K562 (cell line): ENCODE data around the gene TECPR1. TPM values are rescaled to one million over a fixed set of nuclear protein-coding genes. Genes with fewer than 3 reads are reported as not detected.

Experiments used
- ATAC-seq: fragments of 200-7000 bp; cut with Tn5 transposase; 3 replicates; pipeline ENCODE4 v1.9.1; 2020; ENCODE audit warnings: moderate library complexity
- BruUV-seq: library from RNA; stranded (reverse); fragments of 400-500 nt; replicated peaks from 2 replicates; lab custom pipeline; 2021; lab: Mats Ljungman, UMichigan
- CTCF ChIA-PET: fragments of 300-600 bp; formaldehyde crosslinking; extraction: SDS; loops from one replicate; lab custom pipeline; 2021; ENCODE audit warnings: low intra/inter-chr PET ratio; lab: Yijun Ruan, JAX
- POLR2A ChIA-PET: fragments of 300-600, 350-650 bp; sonication (Branson Sonifier 250); formaldehyde crosslinking; extraction: SDS; loops from one replicate; lab custom pipeline; 2021; ENCODE audit warnings: antibody characterized with exemption, inconsistent platforms; lab: Yijun Ruan, JAX
- DNase-seq, 4 experiments: peaks; one replicate each; pipeline versions ENCODE4 v3.0.0 to v3.0.0-alpha.2; 2011 to 2018; ENCODE audit warnings: low spot score in 3 of 4, mixed read lengths in 3 of 4; ENCODE audit errors: extremely low read depth in 1 of 4
- FAIRE-seq: peaks from 2 replicates; lab custom pipeline; 2011; peaks lifted over from hg19 to GRCh38; lab: Jason Lieb, UNC
- H2AFZ ChIP-seq: 2 replicates; pipeline ENCODE4 v1.6.0; 2011; ENCODE audit warnings: low read depth, low read length, control low read depth, inconsistent platforms
- H3K27ac ChIP-seq: fragments of 200-600 bp; 3 replicates; pipeline ENCODE4 v1.8.0; 2011; ENCODE audit warnings: low read depth, mild to moderate bottlenecking, control low read depth, inconsistent platforms, low read length, moderate library complexity, mixed read lengths; ENCODE audit errors: extremely low read depth
- H3K27me3 ChIP-seq, 2 experiments: fragments of 300-600 bp in 1 of 2; 2 replicates in 1 of 2; 3 replicates in 1 of 2; pipeline versions ENCODE4 v1.6.0 to v1.8.0; 2011; ENCODE audit warnings: inconsistent platforms in 2 of 2, low read length in 2 of 2, mild to moderate bottlenecking in 1 of 2, mixed read lengths in 1 of 2, moderate library complexity in 1 of 2; ENCODE audit not compliant: control insufficient read depth in 2 of 2, insufficient read depth in 2 of 2
- H3K36me3 ChIP-seq: fragments of 300-600 bp; 3 replicates; pipeline ENCODE4 v1.8.0; 2011; ENCODE audit warnings: mild to moderate bottlenecking, low read length, inconsistent platforms; ENCODE audit not compliant: control insufficient read depth, insufficient read depth
- H3K4me1 ChIP-seq, 2 experiments: fragments of 200-600 bp in 1 of 2; replicated peaks in 1 of 2; 2 replicates in 1 of 2; 3 replicates in 1 of 2; pipeline versions ENCODE4 v1.5.1 to v1.8.0; 2011; ENCODE audit warnings: inconsistent platforms in 2 of 2, low read length in 2 of 2, mild to moderate bottlenecking in 1 of 2, mixed read lengths in 1 of 2, moderate library complexity in 1 of 2; ENCODE audit not compliant: control insufficient read depth in 2 of 2, insufficient read depth in 2 of 2
- H3K4me2 ChIP-seq: 2 replicates; pipeline ENCODE4 v1.6.1; 2011; ENCODE audit warnings: low read length, control low read depth, inconsistent platforms, mixed read lengths; ENCODE audit not compliant: insufficient read depth
- H3K4me3 ChIP-seq: fragments of 200-600 bp; sonication (generic), shearing (Covaris generic); 2 replicates; pipeline ENCODE4 v1.5.1; 2016; ENCODE audit warnings: control low read depth, inconsistent platforms
- H3K79me2 ChIP-seq: fragments of 200-600 bp; 3 replicates; pipeline ENCODE4 v1.8.0; 2011; ENCODE audit warnings: low read length, inconsistent platforms; ENCODE audit not compliant: control insufficient read depth, insufficient read depth
- H3K9ac ChIP-seq, 2 experiments: 2 replicates each; pipeline versions ENCODE4 v1.6.0 to v1.6.1; 2011; ENCODE audit warnings: low read depth in 2 of 2, low read length in 2 of 2, control low read depth in 1 of 2, inconsistent platforms in 1 of 2, mild to moderate bottlenecking in 1 of 2, mixed read lengths in 1 of 2; ENCODE audit not compliant: insufficient read depth in 1 of 2
- H3K9me1 ChIP-seq: one replicate; pipeline ENCODE4 v1.6.0; 2011; ENCODE audit warnings: inconsistent platforms, mild to moderate bottlenecking, low read length, moderate library complexity; ENCODE audit not compliant: control insufficient read depth, insufficient read depth
- H3K9me3 ChIP-seq: replicated peaks from 2 replicates; pipeline ENCODE4 v1.5.1; 2011; ENCODE audit warnings: low read depth, low read length, inconsistent platforms; ENCODE audit not compliant: control insufficient read depth, insufficient read depth
- H4K20me1 ChIP-seq: replicated peaks from 2 replicates; pipeline ENCODE4 v1.6.1; 2011; ENCODE audit warnings: low read length, inconsistent platforms, mixed read lengths; ENCODE audit not compliant: control insufficient read depth, insufficient read depth
- ARID4B ChIP-seq: sonication (generic); formaldehyde crosslinking; IDR thresholded peaks from 2 replicates; pipeline ENCODE4 v1.8.0; 2022; ENCODE audit warnings: mild to moderate bottlenecking, missing genetic modification reagents
- CEBPZ ChIP-seq: fragments of 150-350 bp; IDR thresholded peaks from 2 replicates; pipeline ENCODE4 v1.6.1; 2014; ENCODE audit warnings: low read depth, mild to moderate bottlenecking, low read length, borderline replicate concordance
- DDX20 ChIP-seq: fragments of 450-650 bp; IDR thresholded peaks from 2 replicates; pipeline ENCODE4 v1.6.1; 2016; ENCODE audit warnings: missing genetic modification characterization, low read depth, mild to moderate bottlenecking, missing compliant biosample characterization, moderate library complexity
- HNRNPUL1 ChIP-seq: fragments of 200-400 bp; formaldehyde crosslinking; IDR thresholded peaks from 2 replicates; pipeline ENCODE4 v1.6.1; 2017; ENCODE audit warnings: low read length
- NONO ChIP-seq, 2 experiments: fragments of 200-400 bp in 1 of 2; fragments of 450-650 bp in 1 of 2; formaldehyde crosslinking in 1 of 2; IDR thresholded peaks; 2 replicates each; pipeline ENCODE4 v1.6.1; 2017; ENCODE audit warnings: low read depth in 2 of 2, mild to moderate bottlenecking in 2 of 2, moderate library complexity in 2 of 2, low read length in 1 of 2
- RBM15 ChIP-seq: fragments of 200-400 bp; formaldehyde crosslinking; IDR thresholded peaks from 2 replicates; pipeline ENCODE4 v1.6.1; 2018; ENCODE audit warnings: mild to moderate bottlenecking, low read length, moderate library complexity; ENCODE audit not compliant: insufficient read depth
- ZNF395 ChIP-seq: fragments of 200-800 bp; sonication (Bioruptor generic); IDR thresholded peaks from 2 replicates; pipeline ENCODE4 v1.6.1; 2017; ENCODE audit warnings: missing genetic modification characterization, missing compliant biosample characterization
- WGBS: fragments of 100-300 bp; shearing (Covaris generic); methylation state at CpG from one replicate; pipeline ENCODE4 v1.1.6; 2016; ENCODE audit warnings: low coverage, mixed read lengths; ENCODE audit not compliant: insufficient coverage; ENCODE audit errors: missing lambda C conversion rate; 5-methylcytosine and 5-hydroxymethylcytosine counted together
- in situ Hi-C: fragments of 300-500 bp; cut with MboI; formaldehyde crosslinking; loops from 4 replicates; pipeline ENCODE4 v1.15.0; 2018; ENCODE audit warnings: inconsistent platforms, mixed read lengths
- intact Hi-C: fragments of 100-400 bp; cut with micrococcal nuclease; formaldehyde crosslinking; loops from 2 replicates; pipeline ENCODE4 v1.14.2; 2022
- polyA plus RNA-seq, 8 experiments: library from polyadenylated mRNA; depleted of rRNA in 4 of 8; stranded (reverse) in 5 of 8; unstranded in 3 of 8; fragments of >200 nt; fragmentation: Nextera tagmentation in 2 of 8; fragmentation: Illumina TruSeq in 1 of 8; extraction: Ambion mirVana in 2 of 8; extraction: Trizol in 1 of 8; gene quantifications; 2 replicates each; pipeline versions ENCODE4 v1.2.1 to v1.2.3, GENCODE V29; 2011 to 2014; ENCODE audit warnings: inconsistent platforms in 1 of 8, missing spikeins in 1 of 8
- total RNA-seq, 7 experiments: library from RNA; depleted of rRNA in 6 of 7; stranded (reverse); fragments of >200 nt in 6 of 7; fragmentation: Illumina TruSeq in 2 of 7; extraction: Trizol in 2 of 7; gene quantifications; 2 replicates each; pipeline versions ENCODE4 v1.2.1 to v1.2.3, GENCODE V29; 2011 to 2021; ENCODE audit warnings: low replicate concordance in 1 of 7

Gene TECPR1
- total and polyA plus RNA-seq, 9 of the 15 experiments (the other 6 are each of a cell fraction or from before 2014, with no cell fraction given): 0.17 to 15.0 (median 2.2) TPM

GRCh38 chr7:98222533-98223195, 29.4 kb downstream of the TECPR1 start:
- in situ Hi-C loops (no loop called here), intact Hi-C loops (no loop called here)
- Histone ChIP-seq H3K27me3 (peaks cover 0 to 32% of the 10 kb centered on the region in 2 experiments; a peak in 3 of 5 replicates), H3K4me1 (peaks cover 9 to 35% of the 10 kb centered on the region in 2 experiments; a peak in 3 of 5 replicates), H3K4me3 (no peak overlapping the region), H3K36me3 (no peaks in the 10 kb centered on the region), H3K9me3 (no peaks in the 10 kb centered on the region), H2AFZ (no peak overlapping the region), H3K4me2 (no peak overlapping the region), H3K9me1 (no peaks in the 10 kb centered on the region), H3K27ac (no peak overlapping the region), H4K20me1 (no peaks in the 10 kb centered on the region; the same call in 1 of the 2 replicates), H3K79me2 (no peaks in the 10 kb centered on the region), H3K9ac (peak overlapping the region in 1 of 2 experiments; percentile 50; a peak in 2 of 4 replicates)
- no peak for ATAC-seq
- no peak for FAIRE-seq
- WGBS: 35% methylated on average over 26 of the region's 30 CpGs
- BruUV-seq: no TSS peak
- no peak for TF ChIP-seq RBM15
- no peak for TF ChIP-seq NONO (IDR thresholded peaks at IDR 0.05; ENCODE audit: low read depth in 2 of 2, low read length in 1 of 2)
- TF ChIP-seq ZNF395 (CRISPR knock-in tag): no peak
- TF ChIP-seq DDX20 (tag): no peak
- TF ChIP-seq HNRNPUL1: no peak
- no peak for TF ChIP-seq CEBPZ
- no peak for TF ChIP-seq ARID4B
- ChIA-PET CTCF (no interaction called here), POLR2A (no interaction called here)
- DNase-seq: peak in 1 of 4 experiments; percentile 16
